Measurements from ENCODE around the gene KBTBD7. TPM values are rescaled to one million over a fixed set of nuclear protein-coding genes. Genes with fewer than 3 reads are reported as not detected.

KBTBD7 gene, protein sequence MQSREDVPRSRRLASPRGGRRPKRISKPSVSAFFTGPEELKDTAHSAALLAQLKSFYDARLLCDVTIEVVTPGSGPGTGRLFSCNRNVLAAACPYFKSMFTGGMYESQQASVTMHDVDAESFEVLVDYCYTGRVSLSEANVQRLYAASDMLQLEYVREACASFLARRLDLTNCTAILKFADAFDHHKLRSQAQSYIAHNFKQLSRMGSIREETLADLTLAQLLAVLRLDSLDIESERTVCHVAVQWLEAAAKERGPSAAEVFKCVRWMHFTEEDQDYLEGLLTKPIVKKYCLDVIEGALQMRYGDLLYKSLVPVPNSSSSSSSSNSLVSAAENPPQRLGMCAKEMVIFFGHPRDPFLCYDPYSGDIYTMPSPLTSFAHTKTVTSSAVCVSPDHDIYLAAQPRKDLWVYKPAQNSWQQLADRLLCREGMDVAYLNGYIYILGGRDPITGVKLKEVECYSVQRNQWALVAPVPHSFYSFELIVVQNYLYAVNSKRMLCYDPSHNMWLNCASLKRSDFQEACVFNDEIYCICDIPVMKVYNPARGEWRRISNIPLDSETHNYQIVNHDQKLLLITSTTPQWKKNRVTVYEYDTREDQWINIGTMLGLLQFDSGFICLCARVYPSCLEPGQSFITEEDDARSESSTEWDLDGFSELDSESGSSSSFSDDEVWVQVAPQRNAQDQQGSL
- 1.6 TPM for polyA plus RNA-seq (2012; ENCODE audit: low read depth, missing spikeins)

DNA sequence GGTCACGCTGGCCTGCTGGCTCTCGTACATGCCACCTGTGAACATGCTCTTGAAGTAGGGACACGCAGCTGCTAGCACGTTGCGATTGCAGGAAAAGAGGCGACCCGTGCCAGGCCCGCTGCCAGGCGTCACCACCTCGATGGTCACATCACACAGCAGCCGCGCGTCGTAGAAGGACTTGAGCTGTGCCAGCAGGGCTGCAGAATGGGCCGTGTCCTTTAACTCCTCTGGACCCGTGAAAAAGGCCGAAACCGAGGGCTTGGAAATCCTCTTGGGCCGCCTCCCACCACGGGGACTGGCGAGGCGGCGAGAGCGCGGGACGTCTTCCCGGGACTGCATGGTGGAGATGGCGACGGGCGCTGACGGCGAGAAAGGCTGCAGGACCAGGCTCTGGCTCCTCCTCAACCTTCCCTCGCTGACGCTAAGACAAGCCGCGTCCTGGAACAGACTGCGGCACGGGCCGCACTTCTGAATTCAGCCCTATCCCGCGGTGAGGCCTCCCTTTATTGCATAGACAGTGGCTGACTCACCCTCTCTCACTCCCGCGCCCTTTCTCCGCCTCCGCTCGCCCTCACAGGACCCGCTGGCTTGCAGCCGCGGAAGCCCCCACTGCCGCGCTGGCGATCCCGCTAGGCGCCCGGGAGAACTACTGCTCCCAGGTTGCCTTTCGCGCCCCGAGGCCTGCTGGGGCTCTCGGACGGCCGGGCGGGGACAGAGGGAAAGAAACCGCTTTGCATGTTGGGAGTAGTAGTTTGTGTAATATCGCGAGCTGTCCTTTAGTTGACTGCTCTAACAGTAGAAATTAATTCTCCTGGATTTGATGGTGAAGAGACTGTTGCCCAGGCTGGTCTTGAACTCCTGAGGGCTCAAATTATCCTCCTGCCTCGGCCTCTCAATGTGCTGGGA is at the start of gene KBTBD7:
TSS of gene KBTBD7 (minus strand) at position 651 of the 906 bp plus-strand sequence. CDS start at position 339, 312 bp downstream.
- TF ChIP-seq TAF1 (IDR thresholded peaks at IDR 0.05; ENCODE audit: low read depth, low read length), result no peak; the same call in 1 of the 2 replicates
- TF ChIP-seq POLR2A (IDR thresholded peaks at IDR 0.05; ENCODE audit: low read depth, low read length), result peak; percentile 68; the same call in 1 of the 2 replicates
- peak; percentile 76; the same call in 1 of the 2 replicates for TF ChIP-seq POU2F2 (IDR thresholded peaks at IDR 0.05; ENCODE audit: low read depth, low read length)
- no peak for TF ChIP-seq SPI1 (IDR thresholded peaks at IDR 0.05; ENCODE audit: low read depth, low read length)
- TF ChIP-seq PAX5 (IDR thresholded peaks at IDR 0.05; ENCODE audit: insufficient read depth, low read length, severe bottlenecking), result no peak
- peak; percentile 61; the same call in 1 of the 2 replicates for TF ChIP-seq POLR2AphosphoS5 (IDR thresholded peaks at IDR 0.05; ENCODE audit: low read depth, low read length)
- no peak for FAIRE-seq
- DNase-seq (ENCODE audit: insufficient read length, low spot score), result peak; percentile 68

DNA sequence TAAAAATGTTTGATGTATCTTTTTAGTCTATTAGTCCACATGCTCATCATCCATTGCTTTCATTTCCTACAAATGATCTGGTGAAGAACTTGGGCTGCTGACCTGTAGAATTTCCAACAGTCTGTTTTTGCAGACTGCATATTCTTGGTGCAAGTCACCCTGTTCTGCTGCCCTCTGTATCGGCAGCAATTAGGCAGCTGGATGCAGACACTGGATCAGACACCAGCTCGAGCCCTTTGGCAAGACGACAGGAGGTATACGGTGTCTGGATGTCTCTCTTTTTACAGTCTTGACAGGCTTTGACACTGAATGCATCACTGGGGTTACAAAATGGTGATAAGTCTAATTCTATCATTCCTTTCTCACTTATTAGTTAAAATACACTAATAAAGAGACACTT is 47.3 kb upstream of the KBTBD7 start:
- FAIRE-seq (no peak), DNase-seq (ENCODE audit: insufficient read length, low spot score) (no peak)
- no peak for TF ChIP-seq POU2F2 (IDR thresholded peaks at IDR 0.05; ENCODE audit: low read depth, low read length)

GRCh38 chr13:41236369-41236768 is 42.0 kb upstream of the KBTBD7 start:
- FAIRE-seq, result no peak
- no peak for TF ChIP-seq TAF1 (IDR thresholded peaks at IDR 0.05; ENCODE audit: low read depth, low read length)
- no peak for TF ChIP-seq POLR2A (IDR thresholded peaks at IDR 0.05; ENCODE audit: low read depth, low read length)
- no peak for TF ChIP-seq PAX5 (IDR thresholded peaks at IDR 0.05; ENCODE audit: insufficient read depth, low read length, severe bottlenecking)
- no peak for TF ChIP-seq POLR2AphosphoS5 (IDR thresholded peaks at IDR 0.05; ENCODE audit: low read depth, low read length)
- TF ChIP-seq POU2F2 (IDR thresholded peaks at IDR 0.05; ENCODE audit: low read depth, low read length), result no peak
- TF ChIP-seq SPI1 (IDR thresholded peaks at IDR 0.05; ENCODE audit: low read depth, low read length), result no peak
- DNase-seq (ENCODE audit: insufficient read length, low spot score), result no peak

- no peak for DNase-seq (ENCODE audit: insufficient read length, low spot score)
- FAIRE-seq, result no peak
- TF ChIP-seq TAF1 (IDR thresholded peaks at IDR 0.05; ENCODE audit: low read depth, low read length) (no peak), PAX5 (IDR thresholded peaks at IDR 0.05; ENCODE audit: insufficient read depth, low read length, severe bottlenecking) (no peak), POU2F2 (IDR thresholded peaks at IDR 0.05; ENCODE audit: low read depth, low read length) (no peak), POLR2A (IDR thresholded peaks at IDR 0.05; ENCODE audit: low read depth, low read length) (no peak), POLR2AphosphoS5 (IDR thresholded peaks at IDR 0.05; ENCODE audit: low read depth, low read length) (no peak), SPI1 (IDR thresholded peaks at IDR 0.05; ENCODE audit: low read depth, low read length) (peak; percentile 30; the same call in 1 of the 2 replicates)
These were observed 38.5 kb upstream of the KBTBD7 start for GRCh38 chr13:41232578-41233480.

GRCh38 chr13:41231786-41232185 is 37.4 kb upstream of the KBTBD7 start:
- no peak for FAIRE-seq
- no peak for TF ChIP-seq POLR2AphosphoS5 (IDR thresholded peaks at IDR 0.05; ENCODE audit: low read depth, low read length)
- no peak for TF ChIP-seq PAX5 (IDR thresholded peaks at IDR 0.05; ENCODE audit: insufficient read depth, low read length, severe bottlenecking)
- TF ChIP-seq POU2F2 (IDR thresholded peaks at IDR 0.05; ENCODE audit: low read depth, low read length), result no peak
- TF ChIP-seq TAF1 (IDR thresholded peaks at IDR 0.05; ENCODE audit: low read depth, low read length), result no peak
- TF ChIP-seq POLR2A (IDR thresholded peaks at IDR 0.05; ENCODE audit: low read depth, low read length), result no peak
- no peak for TF ChIP-seq SPI1 (IDR thresholded peaks at IDR 0.05; ENCODE audit: low read depth, low read length)
- DNase-seq (ENCODE audit: insufficient read length, low spot score), result no peak

DNA sequence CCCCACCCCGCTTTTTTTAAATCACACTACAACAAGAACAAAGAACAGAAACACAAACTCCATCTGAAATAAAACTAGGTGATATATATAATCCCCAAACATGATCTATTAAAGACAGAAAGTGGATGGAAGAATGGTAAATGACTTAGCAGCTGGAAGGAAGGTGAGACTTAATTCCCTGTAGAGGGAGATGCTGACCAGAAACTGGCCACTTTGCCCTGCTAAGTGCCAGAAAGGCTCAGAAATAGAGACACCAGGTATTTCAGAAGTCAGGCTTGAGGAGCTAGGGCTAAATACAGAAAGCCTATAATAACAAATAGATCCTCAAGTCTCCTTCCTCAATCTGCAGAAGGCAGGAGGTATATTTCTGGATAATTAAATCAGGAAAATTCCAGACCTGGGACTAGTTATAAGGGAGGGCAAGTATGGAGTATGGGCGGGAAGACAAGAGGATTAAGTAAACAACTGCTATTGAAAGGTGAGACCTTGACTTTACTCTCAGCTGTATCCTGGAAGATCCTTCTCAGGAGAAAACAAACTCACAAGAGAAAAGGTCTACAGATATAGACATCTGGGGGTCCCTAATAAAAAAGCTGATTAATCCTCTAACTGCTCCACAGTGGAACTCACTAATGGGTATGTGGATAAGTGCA is 36.8 kb upstream of the KBTBD7 start:
- TF ChIP-seq SPI1 (IDR thresholded peaks at IDR 0.05; ENCODE audit: low read depth, low read length) (no peak), TAF1 (IDR thresholded peaks at IDR 0.05; ENCODE audit: low read depth, low read length) (no peak), POLR2A (IDR thresholded peaks at IDR 0.05; ENCODE audit: low read depth, low read length) (no peak), POLR2AphosphoS5 (IDR thresholded peaks at IDR 0.05; ENCODE audit: low read depth, low read length) (no peak), PAX5 (IDR thresholded peaks at IDR 0.05; ENCODE audit: insufficient read depth, low read length, severe bottlenecking) (no peak), POU2F2 (IDR thresholded peaks at IDR 0.05; ENCODE audit: low read depth, low read length) (no peak)
- DNase-seq (ENCODE audit: insufficient read length, low spot score) (no peak), FAIRE-seq (no peak)

- DNase-seq (ENCODE audit: insufficient read length, low spot score), result no peak
- FAIRE-seq, result no peak
- TF ChIP-seq POLR2AphosphoS5 (IDR thresholded peaks at IDR 0.05; ENCODE audit: low read depth, low read length) (no peak), POU2F2 (IDR thresholded peaks at IDR 0.05; ENCODE audit: low read depth, low read length) (no peak), POLR2A (IDR thresholded peaks at IDR 0.05; ENCODE audit: low read depth, low read length) (no peak), SPI1 (IDR thresholded peaks at IDR 0.05; ENCODE audit: low read depth, low read length) (no peak), TAF1 (IDR thresholded peaks at IDR 0.05; ENCODE audit: low read depth, low read length) (no peak), PAX5 (IDR thresholded peaks at IDR 0.05; ENCODE audit: insufficient read depth, low read length, severe bottlenecking) (no peak)
These were observed 35.0 kb upstream of the KBTBD7 start for GRCh38 chr13:41229356-41229755.

Data from GM12891 (cell line).